OCI-LY3 (cell line): ENCODE data around the gene SPON2.

Source experiments
- H2AFZ ChIP-seq: fragments of 200-600, 300-600 bp; shearing (Covaris generic); 2 replicates; pipeline ENCODE4 v1.6.0; 2014; ENCODE audit warnings: antibody characterized with exemption, low read depth, low read length
- H3K27ac ChIP-seq: fragments of 200-600, 300-600 bp; sonication (generic); 2 replicates; pipeline ENCODE4 v1.5.1; 2014; ENCODE audit warnings: mild to moderate bottlenecking, low read length, moderate library complexity, mixed read lengths
- H3K27me3 ChIP-seq: fragments of 200-600, 300-600 bp; sonication (generic); 2 replicates; pipeline ENCODE4 v1.6.1; 2014; ENCODE audit warnings: low read depth, low read length, mixed read lengths
- H3K36me3 ChIP-seq: fragments of 200-600, 300-600 bp; sonication (generic); replicated peaks from 2 replicates; pipeline ENCODE3; 2014; ENCODE audit warnings: low read depth, low read length, mixed read lengths
- H3K4me1 ChIP-seq: fragments of 300-600, 200-600 bp; sonication (generic); 2 replicates; pipeline ENCODE4 v1.6.1; 2014; ENCODE audit warnings: low read length, mixed read lengths
- H3K4me2 ChIP-seq: fragments of 200-600, 300-600 bp; sonication (generic); 2 replicates; pipeline ENCODE4 v1.6.1; 2014; ENCODE audit warnings: low read length, mixed read lengths
- H3K4me3 ChIP-seq: fragments of 300-600, 200-600 bp; sonication (generic); 2 replicates; pipeline ENCODE4 v1.5.1; 2014; ENCODE audit warnings: antibody characterized with exemption, mild to moderate bottlenecking, low read length, moderate library complexity
- H3K79me2 ChIP-seq: fragments of 300-600, 200-600 bp; shearing (Covaris generic); 2 replicates; pipeline ENCODE4 v1.6.1; 2014; ENCODE audit warnings: mild to moderate bottlenecking, low read length, mixed read lengths
- H3K9ac ChIP-seq: fragments of 300-600, 200-600 bp; shearing (Covaris generic); 2 replicates; pipeline ENCODE4 v1.6.0; 2014; ENCODE audit warnings: mild to moderate bottlenecking, low read length, moderate library complexity
- H3K9me3 ChIP-seq: fragments of 200-600, 300-600 bp; shearing (Covaris generic); 2 replicates; pipeline ENCODE4 v1.6.1; 2014; ENCODE audit warnings: low read length, mixed read lengths; ENCODE audit not compliant: insufficient read depth
- H4K20me1 ChIP-seq: fragments of 200-600, 300-600 bp; sonication (generic); 2 replicates; pipeline ENCODE4 v1.6.1; 2016; ENCODE audit warnings: low read length, mixed read lengths; ENCODE audit not compliant: insufficient read depth
- EZH2phosphoT487 ChIP-seq: fragments of 200-600 bp; shearing (Covaris generic); IDR thresholded peaks from 2 replicates; pipeline ENCODE4 v1.6.1; 2018; ENCODE audit warnings: antibody characterized with exemption, mixed run types, low read depth
- TF ChIP-seq, protein P1 (sequence below): fragments of 200-600, 300-600 bp; sonication (generic); IDR thresholded peaks from 2 replicates; pipeline ENCODE4 v1.5.1; 2014; ENCODE audit warnings: antibody characterized with exemption, low read length, low read depth

Gene SPON2

DNA sequence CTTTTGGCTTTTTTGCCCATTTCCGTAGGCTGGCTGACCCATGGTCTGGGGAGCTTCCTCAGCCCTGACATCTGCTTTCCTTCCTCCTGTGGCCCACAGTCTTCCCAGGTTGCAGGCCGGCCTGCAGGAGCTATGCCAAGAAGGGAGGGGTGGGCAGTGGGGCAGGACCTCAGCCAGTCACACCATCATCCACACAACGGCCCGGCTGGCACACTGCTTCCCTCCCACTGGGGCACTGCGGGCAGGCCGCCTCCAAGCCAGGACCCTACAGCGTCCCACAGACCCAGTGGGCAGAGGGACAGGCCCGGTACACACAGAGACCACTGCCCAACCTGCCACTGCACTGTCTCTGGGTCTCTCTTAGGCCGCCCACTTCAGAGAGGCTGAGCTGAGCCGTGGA, 38.6 kb upstream of the SPON2 start:
- Histone ChIP-seq H3K4me1 (peaks cover 18% of the 10 kb centered on the region), H2AFZ (no peak overlapping the region), H3K4me2 (no peak overlapping the region), H3K36me3 (peaks cover 28% of the 10 kb centered on the region), H4K20me1 (peaks cover 23% of the 10 kb centered on the region), H3K27ac (no peak overlapping the region), H3K79me2 (no peaks in the 10 kb centered on the region), H3K27me3 (no peaks in the 10 kb centered on the region), H3K4me3 (no peak overlapping the region), H3K9ac (no peak overlapping the region), H3K9me3 (no peaks in the 10 kb centered on the region)
- no peak for TF ChIP-seq EZH2phosphoT487

DNA sequence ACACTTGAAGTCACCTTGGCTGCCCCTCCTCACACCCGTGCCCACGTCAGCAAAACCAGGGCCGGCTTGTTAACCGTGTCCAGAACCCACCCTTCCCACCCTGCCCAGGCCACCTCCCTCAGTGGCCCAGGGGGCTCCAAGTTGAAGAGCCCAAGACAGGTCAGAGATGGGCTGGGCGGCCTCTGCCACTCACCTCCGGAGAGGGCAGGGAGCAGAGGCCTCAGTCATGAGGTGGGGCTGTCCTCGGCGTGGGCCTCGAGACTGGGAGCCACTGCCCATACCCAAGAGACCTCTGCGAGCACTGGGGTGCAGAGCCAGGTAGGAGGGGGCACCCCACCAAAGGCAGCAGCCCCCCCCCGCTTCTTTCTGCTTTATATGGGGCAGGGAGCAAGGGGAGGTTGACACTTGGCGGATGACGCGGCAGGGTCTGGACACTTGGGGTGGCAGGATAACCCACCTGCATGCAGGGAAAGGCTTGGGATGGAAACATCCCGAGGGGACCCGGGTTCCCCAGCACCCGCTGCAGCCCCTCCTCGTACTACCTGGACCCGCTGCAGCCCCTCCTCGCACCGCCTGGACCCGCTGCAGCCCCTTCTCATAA, 38.0 kb upstream of the SPON2 start:
- Histone ChIP-seq H3K9me3 (no peaks in the 10 kb centered on the region), H2AFZ (no peak overlapping the region)

DNA sequence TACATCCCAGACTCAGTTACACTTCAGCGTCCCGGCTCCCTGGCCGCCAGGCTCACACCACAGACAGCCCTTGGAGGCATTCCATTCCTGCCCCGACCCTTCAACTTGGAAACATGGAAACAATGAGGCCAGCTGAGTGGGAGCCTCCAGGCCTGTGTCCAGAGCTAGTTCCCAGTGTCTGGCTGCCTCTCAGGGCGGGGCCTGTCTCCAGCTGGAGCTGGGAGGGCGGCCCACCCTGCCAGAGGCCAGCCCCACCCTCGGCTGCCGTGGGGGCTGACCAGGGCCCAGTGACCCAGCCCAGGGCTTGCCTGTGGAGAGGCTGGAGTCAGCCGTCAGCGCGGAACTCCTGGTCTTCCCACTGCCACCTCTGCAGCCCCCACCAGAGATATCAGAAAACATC, 37.4 kb upstream of the SPON2 start:
- H2AFZ ChIP-seq = no peak overlapping the region
- peaks cover 12% of the 10 kb centered on the region for H4K20me1 ChIP-seq
- no peak overlapping the region for H3K27ac ChIP-seq
- no peaks in the 10 kb centered on the region for H3K9me3 ChIP-seq
- no peaks in the 10 kb centered on the region for H3K79me2 ChIP-seq
- peaks cover 20% of the 10 kb centered on the region for H3K36me3 ChIP-seq
- H3K4me2 ChIP-seq = no peak overlapping the region
- H3K4me3 ChIP-seq = no peak overlapping the region
- H3K4me1 ChIP-seq = peaks cover 7% of the 10 kb centered on the region
- no peak overlapping the region for H3K9ac ChIP-seq
- no peak for TF ChIP-seq EZH2phosphoT487
- TF ChIP-seq, protein P1, sequence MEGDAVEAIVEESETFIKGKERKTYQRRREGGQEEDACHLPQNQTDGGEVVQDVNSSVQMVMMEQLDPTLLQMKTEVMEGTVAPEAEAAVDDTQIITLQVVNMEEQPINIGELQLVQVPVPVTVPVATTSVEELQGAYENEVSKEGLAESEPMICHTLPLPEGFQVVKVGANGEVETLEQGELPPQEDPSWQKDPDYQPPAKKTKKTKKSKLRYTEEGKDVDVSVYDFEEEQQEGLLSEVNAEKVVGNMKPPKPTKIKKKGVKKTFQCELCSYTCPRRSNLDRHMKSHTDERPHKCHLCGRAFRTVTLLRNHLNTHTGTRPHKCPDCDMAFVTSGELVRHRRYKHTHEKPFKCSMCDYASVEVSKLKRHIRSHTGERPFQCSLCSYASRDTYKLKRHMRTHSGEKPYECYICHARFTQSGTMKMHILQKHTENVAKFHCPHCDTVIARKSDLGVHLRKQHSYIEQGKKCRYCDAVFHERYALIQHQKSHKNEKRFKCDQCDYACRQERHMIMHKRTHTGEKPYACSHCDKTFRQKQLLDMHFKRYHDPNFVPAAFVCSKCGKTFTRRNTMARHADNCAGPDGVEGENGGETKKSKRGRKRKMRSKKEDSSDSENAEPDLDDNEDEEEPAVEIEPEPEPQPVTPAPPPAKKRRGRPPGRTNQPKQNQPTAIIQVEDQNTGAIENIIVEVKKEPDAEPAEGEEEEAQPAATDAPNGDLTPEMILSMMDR = no peak
- no peaks in the 10 kb centered on the region for H3K27me3 ChIP-seq

More for the DNA sequence above, 38.0 kb upstream of the SPON2 start:
- H3K27me3 ChIP-seq = no peaks in the 10 kb centered on the region
- H4K20me1 ChIP-seq = peaks cover 17% of the 10 kb centered on the region
- H3K4me2 ChIP-seq = no peak overlapping the region
- H3K4me3 ChIP-seq = no peak overlapping the region
- no peaks in the 10 kb centered on the region for H3K79me2 ChIP-seq
- peaks cover 12% of the 10 kb centered on the region for H3K4me1 ChIP-seq
- H3K36me3 ChIP-seq = peaks cover 23% of the 10 kb centered on the region
- H3K9ac ChIP-seq = no peak overlapping the region
- TF ChIP-seq EZH2phosphoT487 = no peak
- TF ChIP-seq, protein P1 = no peak
- no peak overlapping the region for H3K27ac ChIP-seq

DNA sequence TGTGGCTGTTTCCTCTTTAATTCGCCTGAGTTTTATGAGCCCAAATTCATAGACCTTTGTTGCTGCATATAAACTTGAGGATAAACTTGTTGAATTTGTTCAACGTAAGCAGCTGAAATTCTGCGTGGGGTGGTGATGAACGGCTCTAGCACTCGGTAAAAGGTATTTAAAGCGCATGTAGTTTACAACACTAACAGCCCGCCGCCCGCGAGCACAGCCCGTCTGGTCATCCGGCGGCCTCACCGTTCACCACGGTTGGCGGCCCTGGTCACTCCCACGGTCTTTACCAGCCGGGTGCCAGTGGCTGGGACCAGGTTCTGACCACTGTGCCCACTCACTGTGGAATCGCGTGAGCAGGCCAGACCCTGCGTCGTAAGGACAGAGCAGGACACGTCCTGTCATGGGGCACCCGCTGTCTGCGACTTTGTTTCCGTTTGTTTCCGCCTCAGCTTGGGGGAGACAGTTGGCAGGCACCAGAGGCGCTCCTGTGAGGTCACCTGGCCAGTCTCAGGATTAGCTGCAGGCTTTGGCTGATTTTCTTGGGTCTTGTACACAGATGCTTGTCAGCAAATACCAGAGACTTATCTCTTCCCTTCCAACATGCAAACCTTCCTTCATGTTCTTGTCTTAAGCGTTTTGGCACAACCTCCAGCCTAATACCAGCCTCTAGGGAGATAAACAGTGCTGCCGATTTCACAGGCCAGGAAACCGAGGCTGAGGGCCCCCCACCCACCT, 36.8 kb upstream of the SPON2 start:
- Histone ChIP-seq H3K27ac (no peak overlapping the region), H3K4me1 (peaks cover 7% of the 10 kb centered on the region), H3K79me2 (no peaks in the 10 kb centered on the region), H3K27me3 (no peaks in the 10 kb centered on the region), H3K36me3 (peaks cover 18% of the 10 kb centered on the region), H4K20me1 (peaks cover 7% of the 10 kb centered on the region), H3K9me3 (no peaks in the 10 kb centered on the region), H3K4me2 (no peak overlapping the region), H3K4me3 (no peak overlapping the region), H2AFZ (no peak overlapping the region), H3K9ac (no peak overlapping the region)
- TF ChIP-seq EZH2phosphoT487 = no peak
- TF ChIP-seq, protein P1 = no peak
